Activated T-helper 17 cell treated with anti-CD3 and anti-CD28 coated beads, Interleukin-2, amount 50 U/mL, for 72 hours (primary cell): ENCODE measurements around the gene RFTN1. TPM values are rescaled to one million over a fixed set of nuclear protein-coding genes. Genes with fewer than 3 reads are reported as not detected.

Source experiments
- ATAC-seq: fragments of 150-1000 bp; cut with Tn5 transposase; replicated peaks from 2 replicates; pipeline ENCODE4 v1.10.0; 2021; ENCODE audit warnings: mild to moderate bottlenecking, moderate library complexity
- H3K27ac Mint-ChIP-seq: one replicate; pipeline ENCODE4 v1.8.0; 2022; ENCODE audit warnings: mixed read lengths
- H3K27me3 Mint-ChIP-seq: one replicate; pipeline ENCODE4 v1.8.0; 2022; ENCODE audit warnings: mixed read lengths
- H3K36me3 Mint-ChIP-seq: one replicate; pipeline ENCODE4 v1.8.0; 2022; ENCODE audit warnings: low read depth, mild to moderate bottlenecking, mixed read lengths
- H3K4me1 Mint-ChIP-seq: one replicate; pipeline ENCODE4 v1.8.0; 2022; ENCODE audit warnings: mixed read lengths
- H3K4me3 Mint-ChIP-seq: one replicate; pipeline ENCODE4 v1.8.0; 2022; ENCODE audit warnings: mild to moderate bottlenecking, mixed read lengths
- H3K9me3 Mint-ChIP-seq: one replicate; pipeline ENCODE4 v1.8.0; 2022; ENCODE audit warnings: mixed read lengths
- total RNA-seq, 2 donors: library from RNA; stranded (reverse); gene quantifications; one replicate each; pipeline ENCODE4 v1.2.3, GENCODE V29; 2022

The RFTN1 gene
- total RNA-seq, 2 donors from 2014 or later, result 112 to 139 TPM

- no peak overlapping the region for H3K27ac Mint-ChIP-seq
- H3K4me1 Mint-ChIP-seq, result peaks cover 58% of the 10 kb centered on the region
- peaks cover 76% of the 10 kb centered on the region for H3K36me3 Mint-ChIP-seq
- H3K27me3 Mint-ChIP-seq, result no peaks in the 10 kb centered on the region
- no peak for ATAC-seq
- H3K4me3 Mint-ChIP-seq, result no peak overlapping the region
- peaks cover 3% of the 10 kb centered on the region for H3K9me3 Mint-ChIP-seq
Measured at GRCh38 chr3:16385151-16385550, 128.3 kb downstream of the RFTN1 start.

- H3K4me1 Mint-ChIP-seq, result peaks cover 59% of the 10 kb centered on the region
Measured at GRCh38 chr3:16383864-16384263, 129.6 kb downstream of the RFTN1 start.

GRCh38 chr3:16382845-16383244, 130.7 kb downstream of the RFTN1 start:
- Mint-ChIP-seq H3K4me1 (peaks cover 53% of the 10 kb centered on the region), H3K27ac (peak overlapping the region; percentile 91), H3K9me3 (peaks cover 3% of the 10 kb centered on the region), H3K36me3 (peaks cover 80% of the 10 kb centered on the region), H3K4me3 (peak overlapping the region; percentile 21), H3K27me3 (no peaks in the 10 kb centered on the region)
- peak; percentile 53 for ATAC-seq

More at GRCh38 chr3:16383864-16384263, 129.6 kb downstream of the RFTN1 start:
- no peak overlapping the region for H3K27ac Mint-ChIP-seq
- no peaks in the 10 kb centered on the region for H3K27me3 Mint-ChIP-seq
- H3K36me3 Mint-ChIP-seq, result peaks cover 76% of the 10 kb centered on the region
- peaks cover 3% of the 10 kb centered on the region for H3K9me3 Mint-ChIP-seq
- H3K4me3 Mint-ChIP-seq, result no peak overlapping the region
- ATAC-seq, result no peak

- Mint-ChIP-seq H3K9me3 (peaks cover 3% of the 10 kb centered on the region), H3K27me3 (no peaks in the 10 kb centered on the region), H3K4me1 (peaks cover 51% of the 10 kb centered on the region), H3K27ac (peak overlapping the region; percentile 11), H3K36me3 (peaks cover 82% of the 10 kb centered on the region), H3K4me3 (no peak overlapping the region)
- no peak for ATAC-seq
Measured at GRCh38 chr3:16381426-16381825, 132.1 kb downstream of the RFTN1 start.

GRCh38 chr3:16380421-16380820, 133.1 kb downstream of the RFTN1 start:
- Mint-ChIP-seq H3K4me3 (peak overlapping the region; percentile 73), H3K9me3 (peaks cover 3% of the 10 kb centered on the region), H3K27ac (peak overlapping the region; percentile 99), H3K36me3 (peaks cover 83% of the 10 kb centered on the region), H3K4me1 (peaks cover 55% of the 10 kb centered on the region), H3K27me3 (no peaks in the 10 kb centered on the region)
- ATAC-seq, result no peak

- Mint-ChIP-seq H3K27ac (peak overlapping the region; percentile 99), H3K4me1 (peaks cover 61% of the 10 kb centered on the region), H3K36me3 (peaks cover 84% of the 10 kb centered on the region), H3K27me3 (no peaks in the 10 kb centered on the region), H3K9me3 (peaks cover 3% of the 10 kb centered on the region), H3K4me3 (peak overlapping the region; percentile 73)
- ATAC-seq, result peak; percentile 34
Measured at GRCh38 chr3:16379838-16380237, 133.7 kb downstream of the RFTN1 start.

- peak; percentile 84 for ATAC-seq
- Mint-ChIP-seq H3K4me1 (peaks cover 67% of the 10 kb centered on the region), H3K27ac (peak overlapping the region; percentile 99), H3K27me3 (no peaks in the 10 kb centered on the region), H3K4me3 (peak overlapping the region; percentile 73), H3K9me3 (peaks cover 3% of the 10 kb centered on the region), H3K36me3 (peaks cover 93% of the 10 kb centered on the region)
Measured at GRCh38 chr3:16378920-16379319, 134.6 kb downstream of the RFTN1 start.

- peak overlapping the region; percentile 99 for H3K27ac Mint-ChIP-seq
- H3K27me3 Mint-ChIP-seq, result no peaks in the 10 kb centered on the region
- peaks cover 72% of the 10 kb centered on the region for H3K4me1 Mint-ChIP-seq
- peaks cover 98% of the 10 kb centered on the region for H3K36me3 Mint-ChIP-seq
- peak overlapping the region; percentile 73 for H3K4me3 Mint-ChIP-seq
- ATAC-seq, result peak; percentile 15
- peaks cover 3% of the 10 kb centered on the region for H3K9me3 Mint-ChIP-seq
Measured at GRCh38 chr3:16378415-16378814, 135.1 kb downstream of the RFTN1 start.

- Mint-ChIP-seq H3K36me3 (peaks cover 98% of the 10 kb centered on the region), H3K4me3 (peak overlapping the region; percentile 73), H3K4me1 (peaks cover 73% of the 10 kb centered on the region), H3K27ac (peak overlapping the region; percentile 99), H3K9me3 (peaks cover 3% of the 10 kb centered on the region), H3K27me3 (no peaks in the 10 kb centered on the region)
- ATAC-seq, result no peak
Measured at GRCh38 chr3:16377847-16378302, 135.6 kb downstream of the RFTN1 start.

- Mint-ChIP-seq H3K27ac (peak overlapping the region; percentile 99), H3K4me3 (peak overlapping the region; percentile 73), H3K9me3 (no peaks in the 10 kb centered on the region), H3K36me3 (peaks cover 98% of the 10 kb centered on the region), H3K4me1 (peaks cover 73% of the 10 kb centered on the region), H3K27me3 (no peaks in the 10 kb centered on the region)
- peak; percentile 11 for ATAC-seq
Measured at GRCh38 chr3:16377196-16377595, 136.3 kb downstream of the RFTN1 start.

GRCh38 chr3:16375891-16376290, 137.6 kb downstream of the RFTN1 start:
- Mint-ChIP-seq H3K27ac (peak overlapping the region; percentile 99), H3K4me1 (peaks cover 77% of the 10 kb centered on the region), H3K4me3 (peak overlapping the region; percentile 73), H3K27me3 (no peaks in the 10 kb centered on the region), H3K9me3 (no peaks in the 10 kb centered on the region), H3K36me3 (peaks cover 100% of the 10 kb centered on the region)
- ATAC-seq, result no peak

- H3K27ac Mint-ChIP-seq, result peak overlapping the region; percentile 99
- ATAC-seq, result no peak
- no peaks in the 10 kb centered on the region for H3K27me3 Mint-ChIP-seq
- no peaks in the 10 kb centered on the region for H3K9me3 Mint-ChIP-seq
- peaks cover 100% of the 10 kb centered on the region for H3K36me3 Mint-ChIP-seq
- H3K4me1 Mint-ChIP-seq, result peaks cover 76% of the 10 kb centered on the region
- H3K4me3 Mint-ChIP-seq, result peak overlapping the region; percentile 67
Measured at GRCh38 chr3:16374935-16375245, 138.6 kb downstream of the RFTN1 start.

GRCh38 chr3:16374047-16374934, 139.2 kb downstream of the RFTN1 start:
- peak; percentile 2 for ATAC-seq
- Mint-ChIP-seq H3K27me3 (no peaks in the 10 kb centered on the region), H3K4me1 (peaks cover 76% of the 10 kb centered on the region), H3K27ac (peak overlapping the region; percentile 99), H3K9me3 (no peaks in the 10 kb centered on the region), H3K4me3 (peak overlapping the region; percentile 67), H3K36me3 (peaks cover 100% of the 10 kb centered on the region)

- Mint-ChIP-seq H3K4me3 (peak overlapping the region; percentile 67), H3K9me3 (no peaks in the 10 kb centered on the region), H3K27ac (peak overlapping the region; percentile 99), H3K36me3 (peaks cover 99% of the 10 kb centered on the region), H3K27me3 (no peaks in the 10 kb centered on the region), H3K4me1 (peaks cover 75% of the 10 kb centered on the region)
- no peak for ATAC-seq
Measured at GRCh38 chr3:16373341-16373946, 140.1 kb downstream of the RFTN1 start.
